Ascending aorta (tissue), 2 donors: ENCODE results near the gene HSPBAP1. TPM values are rescaled to one million over a fixed set of nuclear protein-coding genes. Genes with fewer than 3 reads are reported as not detected.
"Not testable (repeated sequence)": the region's sequence is repeated elsewhere in the genome, so short reads cannot be mapped to it uniquely, and the experiment has no call there.

ENCODE experiments used
- DNase-seq, 2 donors: peaks; one replicate each; pipeline ENCODE4 v3.0.0-alpha.2; 2019; ENCODE audit warnings: low spot score in 2 of 2
- H3K27ac ChIP-seq, 2 donors: fragments of 200-600 bp; sonication (generic); one replicate each; pipeline ENCODE4 v1.5.1; 2016 to 2017; ENCODE audit warnings: mild to moderate bottlenecking in 1 of 2
- H3K27me3 ChIP-seq: fragments of 200-600 bp; sonication (generic); one replicate; pipeline ENCODE4 v1.5.1; 2017
- H3K36me3 ChIP-seq, 2 donors: fragments of 200-600 bp; sonication (generic); one replicate each; pipeline ENCODE4 v1.5.1; 2016
- H3K4me1 ChIP-seq, 2 donors: fragments of 200-600 bp; sonication (generic); one replicate each; pipeline ENCODE4 v1.5.1; 2016 to 2017; ENCODE audit warnings: mild to moderate bottlenecking in 1 of 2
- H3K4me3 ChIP-seq, 2 donors: fragments of 200-600 bp; sonication (generic); one replicate each; pipeline ENCODE4 v1.5.1; 2016 to 2017; ENCODE audit warnings: mild to moderate bottlenecking in 1 of 2
- H3K9me3 ChIP-seq, 2 donors: fragments of 200-600 bp; sonication (generic); one replicate each; pipeline ENCODE4 v1.5.1; 2016
- intact Hi-C: fragments of 100-400 bp; cut with DNase I; formaldehyde crosslinking; loops from one replicate; pipeline ENCODE4 v1.15.1; 2023
- total RNA-seq: library from RNA; depleted of rRNA; stranded (reverse); fragments of >200 nt; gene quantifications from one replicate; pipeline ENCODE4 v1.1.0, GENCODE V29; 2016
- TF ChIP-seq, protein P1 (sequence below), 3 experiments: fragments of 200-600 bp in 2 of 3; fragments of 450-650 bp in 1 of 3; sonication (generic) in 2 of 3; IDR thresholded peaks; one replicate each; pipeline ENCODE4 v1.5.1; 2016 to 2019; ENCODE audit warnings: antibody characterized with exemption in 3 of 3, mild to moderate bottlenecking in 1 of 3, moderate library complexity in 1 of 3

The HSPBAP1 gene
- total RNA-seq, 1 donor from 2014 or later: 2.4 TPM

DNA sequence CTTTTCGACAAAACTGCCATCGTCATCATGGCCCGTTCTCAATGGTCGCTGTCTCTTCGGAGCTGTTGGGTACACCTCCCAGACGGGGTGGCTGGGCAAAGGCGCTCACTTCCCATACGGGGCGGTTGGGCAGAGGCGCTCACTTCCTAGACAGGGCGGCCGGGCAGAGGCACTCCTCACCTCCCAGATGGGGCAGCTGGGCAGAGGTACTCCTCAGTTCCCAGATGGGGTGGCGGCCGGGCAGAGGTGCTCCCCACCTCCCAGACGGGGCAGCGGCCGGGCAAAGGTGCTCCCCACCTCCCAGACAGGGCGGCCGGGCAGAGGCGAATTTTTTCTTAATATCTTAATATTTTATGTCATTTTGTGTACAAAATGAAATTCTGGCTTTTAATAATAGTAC is 68.5 kb downstream of the HSPBAP1 start:
- H3K4me3 ChIP-seq: no peak overlapping the region
- H3K27ac ChIP-seq: no peak overlapping the region
- H3K9me3 ChIP-seq: no peaks in the 10 kb centered on the region
- H3K27me3 ChIP-seq: no peaks in the 10 kb centered on the region
- no peak for DNase-seq
- intact Hi-C loops: no loop called here
- TF ChIP-seq, protein P1, sequence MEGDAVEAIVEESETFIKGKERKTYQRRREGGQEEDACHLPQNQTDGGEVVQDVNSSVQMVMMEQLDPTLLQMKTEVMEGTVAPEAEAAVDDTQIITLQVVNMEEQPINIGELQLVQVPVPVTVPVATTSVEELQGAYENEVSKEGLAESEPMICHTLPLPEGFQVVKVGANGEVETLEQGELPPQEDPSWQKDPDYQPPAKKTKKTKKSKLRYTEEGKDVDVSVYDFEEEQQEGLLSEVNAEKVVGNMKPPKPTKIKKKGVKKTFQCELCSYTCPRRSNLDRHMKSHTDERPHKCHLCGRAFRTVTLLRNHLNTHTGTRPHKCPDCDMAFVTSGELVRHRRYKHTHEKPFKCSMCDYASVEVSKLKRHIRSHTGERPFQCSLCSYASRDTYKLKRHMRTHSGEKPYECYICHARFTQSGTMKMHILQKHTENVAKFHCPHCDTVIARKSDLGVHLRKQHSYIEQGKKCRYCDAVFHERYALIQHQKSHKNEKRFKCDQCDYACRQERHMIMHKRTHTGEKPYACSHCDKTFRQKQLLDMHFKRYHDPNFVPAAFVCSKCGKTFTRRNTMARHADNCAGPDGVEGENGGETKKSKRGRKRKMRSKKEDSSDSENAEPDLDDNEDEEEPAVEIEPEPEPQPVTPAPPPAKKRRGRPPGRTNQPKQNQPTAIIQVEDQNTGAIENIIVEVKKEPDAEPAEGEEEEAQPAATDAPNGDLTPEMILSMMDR (IDR thresholded peaks at IDR 0.05): no peak
- peaks cover 5 to 29% of the 10 kb centered on the region in 2 donors for H3K36me3 ChIP-seq
- no peaks in the 10 kb centered on the region for H3K4me1 ChIP-seq

DNA sequence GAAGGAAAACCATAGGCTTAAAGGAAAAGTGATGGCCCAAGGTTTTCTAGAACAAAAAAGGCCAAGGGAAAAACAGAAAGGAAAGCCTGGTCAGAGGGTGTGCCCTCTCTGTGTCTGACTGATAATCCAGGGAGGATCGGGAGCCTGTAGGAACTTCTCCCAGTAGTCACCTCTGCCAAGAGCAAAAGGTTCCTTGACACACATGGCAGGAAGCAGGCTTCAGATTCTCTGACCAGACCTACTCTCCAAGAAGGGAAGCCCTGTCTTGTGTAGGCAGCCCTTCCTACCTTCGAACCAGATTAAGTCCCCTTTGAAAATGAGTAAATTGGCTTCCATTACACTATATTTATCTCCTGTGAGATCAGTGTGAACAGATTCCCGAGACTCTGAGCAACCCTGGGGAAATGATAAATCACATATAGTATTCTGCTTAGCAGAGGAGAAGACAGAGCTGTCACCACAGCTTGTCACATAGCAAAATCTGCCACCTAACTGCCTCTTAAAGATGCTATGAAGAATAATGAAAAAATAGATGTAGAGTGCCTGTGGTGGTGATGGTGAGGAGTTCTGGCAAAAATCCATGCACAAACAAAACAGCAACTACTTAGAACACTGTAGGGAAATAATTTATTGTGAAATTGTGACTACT is 74.2 kb downstream of the HSPBAP1 start:
- H3K9me3 ChIP-seq: no peaks in the 10 kb centered on the region
- H3K4me1 ChIP-seq: no peaks in the 10 kb centered on the region
- H3K36me3 ChIP-seq: peaks cover 32 to 66% of the 10 kb centered on the region in 2 donors
- no peak overlapping the region for H3K27ac ChIP-seq
- intact Hi-C loops: no loop called here
- no peak for DNase-seq
- H3K27me3 ChIP-seq: no peaks in the 10 kb centered on the region
- TF ChIP-seq, protein P1 (IDR thresholded peaks at IDR 0.05): no peak
- no peak overlapping the region for H3K4me3 ChIP-seq

DNA sequence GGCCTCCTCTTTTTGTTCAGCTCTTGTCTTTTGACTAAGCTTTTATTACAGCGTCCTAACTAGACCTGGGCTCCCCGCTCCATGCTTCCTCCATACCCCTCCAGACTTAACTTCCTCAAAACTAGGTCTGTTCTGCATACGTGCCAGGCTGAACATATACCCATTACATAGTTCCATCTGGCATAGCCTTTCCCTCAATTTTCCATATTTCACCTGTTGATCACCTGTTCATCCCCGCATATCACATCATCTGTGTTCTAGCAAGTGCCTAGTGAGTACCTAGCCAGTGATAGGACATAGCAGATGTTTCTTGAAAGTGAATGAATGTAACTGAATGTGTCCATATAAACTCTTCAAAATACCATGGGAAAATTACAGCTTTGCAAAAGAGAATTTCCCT is 77.0 kb downstream of the HSPBAP1 start:
- Histone ChIP-seq H3K36me3 (peaks cover 45 to 85% of the 10 kb centered on the region in 2 donors), H3K4me1 (no peaks in the 10 kb centered on the region), H3K27ac (no peak overlapping the region), H3K9me3 (no peaks in the 10 kb centered on the region), H3K27me3 (no peaks in the 10 kb centered on the region), H3K4me3 (no peak overlapping the region)
- TF ChIP-seq, protein P1 (IDR thresholded peaks at IDR 0.05): no peak
- intact Hi-C loops: no loop called here
- no peak for DNase-seq

DNA sequence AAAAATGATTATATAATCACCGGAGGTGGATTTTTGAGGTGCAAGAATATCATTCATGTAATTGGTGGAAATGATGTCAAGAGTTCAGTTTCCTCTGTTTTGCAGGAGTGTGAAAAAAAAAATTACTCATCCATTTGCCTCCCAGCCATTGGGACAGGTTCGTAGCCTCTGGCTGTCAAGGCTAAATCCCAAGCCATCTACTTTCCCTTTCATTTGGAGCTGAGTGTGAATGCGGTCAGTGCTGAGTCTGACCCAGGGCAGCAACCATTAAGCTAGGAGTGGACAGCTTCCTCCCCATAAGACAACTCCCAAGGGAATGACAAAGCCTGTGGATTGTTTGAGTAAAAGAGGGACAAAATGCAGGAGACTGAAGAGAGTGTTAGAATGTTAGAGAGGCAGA is 79.4 kb downstream of the HSPBAP1 start:
- H3K9me3 ChIP-seq: no peaks in the 10 kb centered on the region
- peaks cover 33 to 63% of the 10 kb centered on the region in 2 donors for H3K36me3 ChIP-seq
- no peak overlapping the region for H3K4me3 ChIP-seq
- H3K27me3 ChIP-seq: no peaks in the 10 kb centered on the region
- H3K4me1 ChIP-seq: no peaks in the 10 kb centered on the region
- TF ChIP-seq, protein P1 (IDR thresholded peaks at IDR 0.05): no peak
- DNase-seq: no peak
- intact Hi-C loops: no loop called here
- H3K27ac ChIP-seq: no peak overlapping the region

DNA sequence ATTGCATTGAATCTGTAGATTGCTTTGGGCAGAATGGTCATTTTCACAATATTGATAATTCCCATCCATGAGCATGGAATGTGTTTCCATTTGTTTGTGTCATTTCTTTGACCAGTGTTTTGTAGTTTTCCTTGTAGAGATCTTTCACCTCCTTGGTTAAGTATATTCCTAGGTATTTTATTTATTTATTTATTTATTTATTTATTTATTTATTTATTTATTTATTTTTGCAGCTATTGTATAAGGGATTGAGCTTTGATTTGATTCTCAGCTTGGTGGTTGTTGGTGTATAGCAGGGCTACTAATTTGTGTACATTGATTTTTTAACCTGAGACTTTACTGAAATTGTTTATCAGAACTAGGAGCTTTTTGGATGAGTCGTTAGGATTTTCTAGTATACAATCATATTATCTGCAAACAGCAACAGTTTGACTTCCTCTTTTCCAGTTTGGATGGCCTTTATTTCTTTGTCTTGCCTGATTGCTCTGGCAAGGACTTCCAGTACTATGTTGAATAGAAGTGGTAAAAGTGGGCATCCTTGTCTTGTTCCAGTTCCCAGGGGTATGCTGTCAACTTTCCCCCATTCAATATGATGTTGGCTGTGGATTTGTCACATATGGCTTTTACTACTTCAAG is 82.9 kb downstream of the HSPBAP1 start:
- H3K36me3 ChIP-seq: peaks cover 19 to 44% of the 10 kb centered on the region in 2 donors

DNA sequence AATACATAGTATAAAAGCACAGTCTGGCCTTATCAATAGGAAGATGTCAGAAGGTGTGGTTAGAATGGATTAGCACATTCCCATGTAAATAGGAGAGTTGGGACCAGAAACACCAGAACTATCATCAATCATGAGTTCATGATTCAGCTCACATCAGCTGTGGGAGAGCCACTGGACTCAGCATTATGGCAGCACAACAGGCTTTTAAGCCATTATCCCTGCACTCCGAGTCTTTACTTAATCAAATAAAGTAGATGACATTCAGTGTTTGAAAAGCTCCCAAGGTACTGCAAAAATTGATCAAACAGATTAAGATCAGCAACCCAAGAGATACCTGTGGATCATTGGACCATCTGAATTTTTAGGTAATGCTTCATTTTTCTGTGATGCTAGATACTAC is 88.3 kb downstream of the HSPBAP1 start:
- Histone ChIP-seq H3K27me3 (no peaks in the 10 kb centered on the region), H3K9me3 (no peaks in the 10 kb centered on the region), H3K4me3 (no peak overlapping the region), H3K36me3 (peaks cover 24 to 31% of the 10 kb centered on the region in 2 donors), H3K27ac (no peak overlapping the region), H3K4me1 (no peaks in the 10 kb centered on the region)
- no peak for DNase-seq
- TF ChIP-seq, protein P1 (IDR thresholded peaks at IDR 0.05): no peak
- intact Hi-C loops: no loop called here

More for the DNA sequence above, 82.9 kb downstream of the HSPBAP1 start:
- DNase-seq, H3K4me1 ChIP-seq, H3K27me3 ChIP-seq, H3K27ac ChIP-seq, H3K9me3 ChIP-seq, intact Hi-C loops, H3K4me3 ChIP-seq: not testable (repeated sequence)
